Measurements from ENCODE around the gene SLC4A9.
A peak's percentile ranks its signal among the peaks of the same experiment; 100 is the strongest.

Gene SLC4A9

DNA sequence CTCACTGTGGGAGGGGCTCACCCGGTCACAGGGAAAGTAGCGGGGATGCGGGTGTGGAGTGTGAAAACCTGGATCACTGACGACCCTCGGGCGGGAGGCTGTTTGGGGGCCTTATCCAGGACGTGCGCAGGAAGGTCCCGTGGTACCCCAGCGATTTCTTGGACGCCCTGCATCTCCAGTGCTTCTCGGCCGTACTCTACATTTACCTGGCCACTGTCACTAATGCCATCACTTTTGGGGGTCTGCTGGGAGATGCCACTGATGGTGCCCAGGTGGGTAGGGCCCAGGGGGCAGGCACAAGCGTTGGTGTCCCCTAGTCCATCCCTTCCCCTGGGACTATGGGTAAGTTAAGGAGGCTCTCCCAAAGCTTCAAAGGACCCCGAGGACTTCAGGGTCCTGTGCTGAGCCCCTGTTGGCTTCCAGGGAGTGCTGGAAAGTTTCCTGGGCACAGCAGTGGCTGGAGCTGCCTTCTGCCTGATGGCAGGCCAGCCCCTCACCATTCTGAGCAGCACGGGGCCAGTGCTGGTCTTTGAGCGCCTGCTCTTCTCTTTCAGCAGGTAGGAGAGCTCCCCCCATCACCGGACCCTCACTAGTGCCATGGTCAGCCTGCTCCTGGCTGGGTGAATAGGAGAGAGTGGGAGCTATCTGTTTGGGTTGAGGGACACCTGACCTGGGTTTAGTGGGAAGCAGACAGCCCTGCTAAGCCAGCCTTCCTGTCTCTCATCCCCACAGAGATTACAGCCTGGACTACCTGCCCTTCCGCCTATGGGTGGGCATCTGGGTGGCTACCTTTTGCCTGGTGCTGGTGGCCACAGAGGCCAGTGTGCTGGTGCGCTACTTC, 3.9 kb downstream of the SLC4A9 start:
- no peak for DNase-seq

DNA sequence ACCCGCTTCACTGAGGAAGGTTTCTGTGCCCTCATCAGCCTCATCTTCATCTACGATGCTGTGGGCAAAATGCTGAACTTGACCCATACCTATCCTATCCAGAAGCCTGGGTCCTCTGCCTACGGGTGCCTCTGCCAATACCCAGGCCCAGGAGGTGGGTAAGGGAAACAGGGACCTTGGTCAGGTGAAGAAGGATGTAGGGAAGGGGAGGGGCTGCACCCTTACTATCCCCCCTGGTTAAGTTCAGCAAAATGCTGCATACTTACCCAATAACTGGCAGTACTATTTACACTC, 4.4 kb downstream of the SLC4A9 start:
- no peak for DNase-seq

- DNase-seq, result no peak
Observed at GRCh38 chr5:140365282-140365681, 5.3 kb downstream of the SLC4A9 start.

DNA sequence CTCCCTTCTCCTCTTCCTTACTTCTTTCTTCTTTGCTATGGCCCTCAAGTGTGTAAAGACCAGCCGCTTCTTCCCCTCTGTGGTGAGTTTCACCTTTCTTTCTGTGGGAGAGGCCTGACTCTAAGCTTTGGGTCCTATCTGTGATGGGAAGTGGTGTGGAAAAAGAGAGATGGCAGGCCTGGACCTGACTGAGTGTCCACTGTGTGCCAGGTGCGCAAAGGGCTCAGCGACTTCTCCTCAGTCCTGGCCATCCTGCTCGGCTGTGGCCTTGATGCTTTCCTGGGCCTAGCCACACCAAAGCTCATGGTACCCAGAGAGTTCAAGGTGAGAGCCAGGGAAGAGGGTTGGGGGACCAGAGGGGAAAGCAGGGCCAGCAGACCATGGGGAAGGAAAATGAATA, 5.9 kb downstream of the SLC4A9 start:
- DNase-seq, result no peak

GRCh38 chr5:140366589-140367255, 6.7 kb downstream of the SLC4A9 start:
- no peak for DNase-seq

DNA sequence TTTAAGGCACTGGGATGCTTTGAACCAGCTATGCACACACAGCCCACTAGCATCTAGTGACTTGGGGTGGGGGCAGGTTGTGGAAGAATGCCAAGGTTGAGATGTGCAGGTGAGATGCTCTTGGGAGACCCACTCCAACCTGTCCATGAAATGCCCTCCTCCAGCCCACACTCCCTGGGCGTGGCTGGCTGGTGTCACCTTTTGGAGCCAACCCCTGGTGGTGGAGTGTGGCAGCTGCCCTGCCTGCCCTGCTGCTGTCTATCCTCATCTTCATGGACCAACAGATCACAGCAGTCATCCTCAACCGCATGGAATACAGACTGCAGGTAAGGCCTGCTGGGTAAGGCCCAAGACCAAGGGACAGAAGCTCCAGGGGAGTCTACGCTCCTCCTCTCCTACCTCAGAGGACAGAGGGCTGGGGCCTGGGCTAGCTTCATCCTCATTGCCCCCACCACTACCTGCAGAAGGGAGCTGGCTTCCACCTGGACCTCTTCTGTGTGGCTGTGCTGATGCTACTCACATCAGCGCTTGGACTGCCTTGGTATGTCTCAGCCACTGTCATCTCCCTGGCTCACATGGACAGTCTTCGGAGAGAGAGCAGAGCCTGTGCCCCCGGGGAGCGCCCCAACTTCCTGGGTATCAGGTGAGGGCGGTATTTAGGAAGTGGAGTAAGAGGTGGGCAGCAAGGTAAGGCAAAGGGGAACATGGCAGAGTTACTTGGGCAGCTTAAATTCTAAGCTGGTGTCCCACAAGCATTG, 7.4 kb downstream of the SLC4A9 start:
- no peak for DNase-seq

GRCh38 chr5:140371356-140372151, 11.6 kb downstream of the SLC4A9 start:
- no peak for DNase-seq

GRCh38 chr5:140372971-140373487, 13.0 kb downstream of the SLC4A9 start:
- peak; percentile 32 for DNase-seq

- DNase-seq, result no peak
Observed at GRCh38 chr5:140381351-140381750, 21.4 kb downstream of the SLC4A9 start.

DNA sequence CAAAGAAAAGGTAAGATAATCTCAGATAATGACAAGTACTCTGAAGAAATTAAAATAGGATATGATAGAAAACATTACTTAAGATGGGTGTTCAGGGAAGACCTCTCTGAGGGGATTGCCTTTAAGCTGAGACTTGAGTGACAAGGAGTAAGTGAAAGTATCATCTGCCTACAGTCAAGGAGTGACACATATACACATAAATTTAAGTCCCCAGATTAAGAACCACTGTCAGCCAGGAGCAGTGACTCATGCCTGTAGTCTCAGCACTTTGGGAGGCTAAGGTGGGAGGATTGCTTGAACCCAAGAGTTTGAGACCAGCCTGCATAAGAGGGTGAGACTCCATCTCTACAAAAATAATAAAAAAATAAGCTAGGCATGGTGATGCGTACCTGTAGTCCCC, 22.0 kb downstream of the SLC4A9 start:
- no peak for DNase-seq

- no peak for DNase-seq
Observed at GRCh38 chr5:140382866-140383265, 22.9 kb downstream of the SLC4A9 start.

- DNase-seq, result no peak
Observed at GRCh38 chr5:140383300-140383699, 23.3 kb downstream of the SLC4A9 start.

- DNase-seq, result no peak
Observed at GRCh38 chr5:140388052-140388451, 28.1 kb downstream of the SLC4A9 start.

DNA sequence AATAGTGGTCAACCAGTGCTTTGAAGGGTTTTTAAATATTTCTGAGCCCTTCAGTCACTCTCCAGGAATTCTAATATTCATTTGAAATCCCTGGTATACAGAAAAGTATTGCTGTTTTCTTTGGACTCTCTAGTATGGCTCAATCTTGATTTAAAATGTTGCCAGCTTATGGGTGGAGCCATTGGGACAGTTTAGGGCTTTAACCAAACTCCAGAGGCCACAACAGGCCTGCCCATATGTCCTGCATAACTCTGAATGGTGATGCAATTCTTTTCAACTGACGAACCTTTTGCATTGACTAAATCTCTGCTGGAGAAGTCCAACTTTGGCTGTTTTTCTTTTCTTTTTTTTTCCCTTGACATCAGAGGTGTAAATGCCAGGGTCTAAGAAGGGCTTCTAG, 31.3 kb downstream of the SLC4A9 start:
- no peak for DNase-seq

DNA sequence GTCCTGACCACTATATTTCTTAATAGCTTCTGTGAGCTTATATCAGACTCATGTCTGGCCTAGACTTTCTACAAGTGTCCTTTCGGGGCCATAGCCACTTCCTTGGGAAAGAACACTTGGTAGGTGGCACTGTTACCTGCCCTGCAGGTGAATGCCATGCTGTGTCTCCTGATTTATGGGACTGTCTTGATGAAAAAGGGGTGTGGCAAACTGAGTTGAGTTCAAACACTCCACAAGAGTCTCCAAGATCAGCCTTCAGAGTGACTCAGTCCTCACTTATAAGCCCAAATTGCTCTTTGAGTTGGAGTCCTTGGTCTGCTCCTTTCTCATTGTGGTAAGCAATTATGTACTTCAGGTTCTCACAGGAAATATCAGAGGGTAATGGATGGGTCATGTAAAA, 31.7 kb downstream of the SLC4A9 start:
- DNase-seq, result no peak

GRCh38 chr5:140393738-140394137, 33.7 kb downstream of the SLC4A9 start:
- no peak for DNase-seq

GRCh38 chr5:140398379-140398811, 38.4 kb downstream of the SLC4A9 start:
- DNase-seq, result no peak

DNA sequence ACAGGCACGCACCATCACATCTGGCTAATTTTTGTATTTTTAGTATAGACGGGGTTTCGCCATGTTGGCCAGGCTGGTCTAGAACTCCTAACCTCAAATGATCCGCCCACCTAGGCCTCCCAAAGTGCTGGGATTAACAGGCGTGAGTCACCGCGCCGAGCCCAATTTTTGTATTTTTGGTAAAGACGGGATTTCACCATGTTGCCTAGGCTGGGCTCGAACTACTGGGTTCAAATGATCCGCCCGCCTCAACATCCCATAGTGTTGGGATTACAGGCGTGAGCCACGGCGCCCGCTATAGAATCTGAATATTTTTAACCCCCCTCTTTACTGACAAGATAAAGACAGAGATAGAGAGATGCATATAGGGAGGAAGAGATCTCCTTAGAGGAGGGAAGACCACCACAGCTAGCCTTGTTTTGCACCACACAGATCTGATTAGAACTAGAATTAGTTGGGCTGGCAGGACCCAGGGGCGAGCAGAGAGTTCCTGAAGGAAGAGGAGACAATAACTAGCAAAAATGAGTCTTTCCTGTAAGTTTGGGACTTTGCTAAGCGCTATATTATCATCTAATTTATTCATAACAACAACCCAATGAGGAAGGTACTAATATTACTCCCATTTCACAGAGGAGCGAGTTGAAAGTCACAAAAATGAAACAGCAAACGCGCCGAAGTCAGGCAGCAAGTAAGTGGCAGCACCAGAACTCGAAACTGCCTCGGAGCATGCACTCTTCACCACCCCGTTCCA, 40.2 kb downstream of the SLC4A9 start:
- DNase-seq, result peak; percentile 57

GRCh38 chr5:140400730-140401361, 40.9 kb downstream of the SLC4A9 start:
- peak; percentile 88 for DNase-seq

DNA sequence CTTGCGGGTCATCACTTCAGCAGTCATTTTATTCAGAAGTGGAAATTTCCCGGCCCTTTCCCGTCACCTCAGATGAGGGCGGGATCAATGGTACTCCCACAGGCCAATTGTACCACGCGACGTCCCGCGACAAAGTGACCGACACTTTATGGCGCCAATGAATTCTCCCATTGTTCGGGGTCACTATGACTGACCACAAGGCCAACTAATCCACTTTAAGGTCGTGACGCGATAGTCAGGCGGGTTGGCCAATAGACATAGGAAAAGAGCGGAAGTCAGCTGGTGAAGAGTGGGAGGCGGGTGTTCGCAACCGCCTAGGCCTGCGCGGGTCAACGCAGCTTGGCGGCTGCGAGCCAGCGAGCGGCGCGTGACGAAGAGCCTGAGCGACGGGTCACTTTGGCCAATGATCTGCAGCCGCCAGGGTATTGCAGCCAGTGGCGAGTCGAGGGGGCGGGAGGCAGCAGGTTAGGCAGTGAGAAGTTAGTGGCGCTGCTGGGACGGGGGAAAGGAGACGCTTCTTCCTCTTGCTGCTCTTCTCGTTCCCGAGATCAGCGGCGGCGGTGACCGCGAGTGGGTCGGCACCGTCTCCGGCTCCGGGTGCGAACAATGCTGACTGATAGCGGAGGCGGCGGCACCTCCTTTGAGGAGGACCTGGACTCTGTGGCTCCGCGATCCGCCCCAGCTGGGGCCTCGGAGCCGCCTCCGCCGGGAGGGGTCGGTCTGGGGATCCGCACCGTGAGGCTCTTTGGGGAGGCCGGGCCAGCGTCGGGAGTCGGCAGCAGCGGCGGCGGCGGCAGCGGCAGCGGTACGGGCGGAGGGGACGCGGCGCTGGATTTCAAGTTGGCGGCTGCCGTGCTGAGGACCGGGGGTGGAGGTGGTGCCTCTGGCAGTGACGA, 41.6 kb downstream of the SLC4A9 start, which contains the start of gene ANKHD1:
Gene ANKHD1 (plus strand): TSS at position 472 of the 896 bp plus-strand sequence. CDS start 135 bp downstream, at position 607.
- DNase-seq, result peak; percentile 97

Measured in activated naive CD4-positive, alpha-beta T cell treated with anti-CD3 and anti-CD28 coated beads, Interleukin-2, amount 50 U/mL, for 16 hours (primary cell).